Lower lobe of right lung (tissue), 2 donors: Measurements from ENCODE around the gene PLXNA2. TPM values are rescaled to one million over a fixed set of nuclear protein-coding genes. Genes with fewer than 3 reads are reported as not detected.

Source experiments
- ATAC-seq, 2 donors: fragments of 200-7000 bp; cut with Tn5 transposase; one replicate each; pipeline ENCODE4 v1.9.1; 2020 to 2022; ENCODE audit warnings: mild to moderate bottlenecking in 2 of 2, moderate library complexity in 2 of 2
- DNase-seq: peaks from one replicate; pipeline ENCODE4 v3.0.0-alpha.2; 2020
- H3K27ac ChIP-seq: fragments of 200-600 bp; one replicate; pipeline ENCODE4 v1.8.0; 2022
- H3K27me3 ChIP-seq: fragments of 200-600 bp; one replicate; pipeline ENCODE4 v1.8.0; 2022; ENCODE audit warnings: low read depth
- H3K36me3 ChIP-seq: fragments of 200-600 bp; one replicate; pipeline ENCODE4 v1.8.0; 2022; ENCODE audit warnings: mild to moderate bottlenecking
- H3K4me1 ChIP-seq: fragments of 200-600 bp; one replicate; pipeline ENCODE4 v1.8.0; 2022
- H3K4me3 ChIP-seq: fragments of 200-600 bp; one replicate; pipeline ENCODE4 v1.8.0; 2022; ENCODE audit warnings: mild to moderate bottlenecking
- H3K9me3 ChIP-seq: fragments of 200-600 bp; one replicate; pipeline ENCODE4 v1.8.0; 2022
- intact Hi-C: fragments of 100-400 bp; cut with DNase I; formaldehyde crosslinking; loops from one replicate; pipeline ENCODE4 v1.11.0; 2022
- total RNA-seq: library from RNA; stranded (reverse); fragmentation: NEBNext Ultra II Directional; extraction: Animal tissue kit (Norgen Biotek cat#: 25700); gene quantifications from one replicate; pipeline ENCODE4 v1.2.1, GENCODE V29; 2021
- TF ChIP-seq, protein P1 (sequence below): fragments of 200-600 bp; IDR thresholded peaks from one replicate; pipeline ENCODE4 v1.8.0; 2022; ENCODE audit warnings: antibody characterized with exemption, mild to moderate bottlenecking
- donor health status: DM: no; HTN: yes; CAD: no; lungs with severe emphysema.

The PLXNA2 gene
- total RNA-seq, 1 donor from 2014 or later: 83.9 TPM

DNA sequence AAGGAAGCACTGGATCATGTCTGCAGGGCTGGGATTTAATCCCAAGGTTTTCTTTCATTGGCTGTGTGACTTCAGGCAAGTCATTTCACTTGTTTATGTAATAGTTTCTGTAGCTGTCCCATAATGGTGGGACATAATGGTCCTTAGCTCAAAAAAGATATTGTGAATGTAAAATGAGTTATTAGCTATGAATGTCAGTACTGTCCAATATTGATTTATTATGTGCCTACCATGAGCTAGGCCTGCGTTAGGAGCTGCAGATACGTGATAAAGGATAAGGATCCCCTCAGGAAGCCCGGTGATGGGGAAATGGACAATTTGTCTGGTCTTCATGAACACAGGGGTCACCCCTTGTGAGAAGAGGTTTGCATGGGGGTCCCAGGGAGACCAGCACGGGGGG is 95.8 kb downstream of the PLXNA2 start:
- H3K27me3 ChIP-seq: no peaks in the 10 kb centered on the region
- peaks cover 48% of the 10 kb centered on the region for H3K4me1 ChIP-seq
- intact Hi-C loops: no loop called here
- no peaks in the 10 kb centered on the region for H3K36me3 ChIP-seq
- no peak for DNase-seq
- no peak overlapping the region for H3K27ac ChIP-seq
- TF ChIP-seq, protein P1, sequence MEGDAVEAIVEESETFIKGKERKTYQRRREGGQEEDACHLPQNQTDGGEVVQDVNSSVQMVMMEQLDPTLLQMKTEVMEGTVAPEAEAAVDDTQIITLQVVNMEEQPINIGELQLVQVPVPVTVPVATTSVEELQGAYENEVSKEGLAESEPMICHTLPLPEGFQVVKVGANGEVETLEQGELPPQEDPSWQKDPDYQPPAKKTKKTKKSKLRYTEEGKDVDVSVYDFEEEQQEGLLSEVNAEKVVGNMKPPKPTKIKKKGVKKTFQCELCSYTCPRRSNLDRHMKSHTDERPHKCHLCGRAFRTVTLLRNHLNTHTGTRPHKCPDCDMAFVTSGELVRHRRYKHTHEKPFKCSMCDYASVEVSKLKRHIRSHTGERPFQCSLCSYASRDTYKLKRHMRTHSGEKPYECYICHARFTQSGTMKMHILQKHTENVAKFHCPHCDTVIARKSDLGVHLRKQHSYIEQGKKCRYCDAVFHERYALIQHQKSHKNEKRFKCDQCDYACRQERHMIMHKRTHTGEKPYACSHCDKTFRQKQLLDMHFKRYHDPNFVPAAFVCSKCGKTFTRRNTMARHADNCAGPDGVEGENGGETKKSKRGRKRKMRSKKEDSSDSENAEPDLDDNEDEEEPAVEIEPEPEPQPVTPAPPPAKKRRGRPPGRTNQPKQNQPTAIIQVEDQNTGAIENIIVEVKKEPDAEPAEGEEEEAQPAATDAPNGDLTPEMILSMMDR: no peak
- no peak overlapping the region for H3K4me3 ChIP-seq
- H3K9me3 ChIP-seq: no peaks in the 10 kb centered on the region
- no peak for ATAC-seq

DNA sequence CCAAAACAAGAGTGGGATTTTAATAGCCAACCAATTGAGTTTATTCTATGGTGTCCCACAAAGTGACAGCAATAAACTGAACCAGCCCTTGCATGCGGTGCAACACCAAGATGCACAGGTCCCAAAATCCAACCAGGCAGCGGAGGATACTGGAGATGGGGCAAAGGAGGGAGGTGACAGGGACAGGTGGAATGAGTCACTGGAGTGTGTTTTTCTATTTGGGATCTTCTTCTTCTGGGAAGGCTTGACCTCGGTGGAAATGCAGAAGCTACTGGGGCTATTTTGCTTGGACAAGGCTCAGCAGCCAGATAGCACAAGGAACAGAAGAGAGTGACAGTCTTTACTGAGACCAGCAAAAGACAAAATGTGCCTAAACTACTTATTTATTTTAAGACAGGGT is 97.5 kb downstream of the PLXNA2 start:
- TF ChIP-seq, protein P1: no peak
- H3K27me3 ChIP-seq: no peaks in the 10 kb centered on the region
- peaks cover 37% of the 10 kb centered on the region for H3K4me1 ChIP-seq
- intact Hi-C loops: no loop called here
- H3K36me3 ChIP-seq: peaks cover 7% of the 10 kb centered on the region
- ATAC-seq (no peak), DNase-seq (no peak)
- H3K27ac ChIP-seq: no peak overlapping the region
- no peak overlapping the region for H3K4me3 ChIP-seq
- H3K9me3 ChIP-seq: no peaks in the 10 kb centered on the region

DNA sequence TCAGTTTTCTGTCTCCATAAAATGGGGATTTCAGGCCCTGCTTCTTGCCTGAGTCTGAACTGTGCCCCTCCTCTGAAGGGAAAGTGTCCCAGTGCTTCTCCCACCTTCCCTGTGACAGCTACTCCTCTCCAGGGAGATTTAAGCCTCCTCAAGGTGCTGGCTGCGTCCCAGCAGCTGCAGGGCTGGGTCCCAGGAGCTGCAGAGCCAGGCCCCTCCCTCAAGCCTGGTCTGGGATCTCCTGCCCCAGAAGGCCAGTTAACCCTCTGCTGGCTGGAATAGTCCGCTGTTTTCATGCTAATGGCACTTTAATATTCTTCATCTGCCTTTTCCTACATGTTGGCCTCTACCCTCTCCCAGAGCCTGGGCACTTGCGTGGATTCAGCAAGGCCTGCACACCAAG is 99.0 kb downstream of the PLXNA2 start:
- H3K4me1 ChIP-seq: peaks cover 22% of the 10 kb centered on the region
- H3K27me3 ChIP-seq: no peaks in the 10 kb centered on the region
- H3K27ac ChIP-seq: no peak overlapping the region
- no peak overlapping the region for H3K4me3 ChIP-seq
- H3K9me3 ChIP-seq: no peaks in the 10 kb centered on the region
- TF ChIP-seq, protein P1: no peak
- ATAC-seq (peak in 1 of 2 donors; percentile 26), DNase-seq (no peak)
- intact Hi-C loops: no loop called here
- H3K36me3 ChIP-seq: peaks cover 21% of the 10 kb centered on the region

DNA sequence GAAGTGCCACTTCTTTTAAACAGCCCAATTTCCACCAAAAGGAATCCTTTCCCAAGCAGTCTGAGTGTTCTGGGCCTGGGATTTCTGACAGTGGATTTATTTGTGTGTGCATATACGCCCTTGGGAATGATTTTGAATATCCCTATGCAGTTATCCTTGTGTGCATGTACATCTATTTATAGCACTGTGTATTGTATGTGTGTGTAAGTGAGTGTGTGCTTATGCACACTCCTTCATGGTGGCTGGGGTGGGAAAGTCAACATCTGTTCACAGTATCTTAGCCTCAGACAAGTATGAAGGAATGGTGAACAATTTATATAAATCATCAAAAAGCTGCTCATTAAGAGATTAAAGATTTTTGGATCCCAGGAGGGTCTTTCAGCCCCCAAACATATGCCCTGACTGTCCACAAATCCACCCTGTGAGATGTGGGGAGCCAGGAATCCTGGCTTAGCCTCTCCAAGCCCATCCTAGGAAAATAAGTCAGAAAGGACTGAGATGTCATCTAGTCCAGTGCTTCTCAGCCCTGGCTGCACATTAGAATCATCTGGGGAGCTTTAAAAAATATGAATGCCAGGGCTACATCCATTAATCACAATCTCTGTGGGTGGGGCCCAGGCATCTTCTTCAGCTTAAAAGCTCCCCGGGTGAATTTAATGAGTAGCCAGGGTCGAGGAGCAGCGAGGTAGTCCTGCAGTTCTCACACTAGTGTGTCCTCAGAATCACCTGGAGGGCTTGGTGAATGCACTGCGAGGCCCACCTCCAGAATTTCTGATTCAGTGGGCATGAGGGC is 101.4 kb downstream of the PLXNA2 start:
- intact Hi-C loops: no loop called here
- Histone ChIP-seq H3K4me3 (no peak overlapping the region), H3K27ac (no peak overlapping the region), H3K9me3 (no peaks in the 10 kb centered on the region), H3K4me1 (peaks cover 15% of the 10 kb centered on the region), H3K27me3 (no peaks in the 10 kb centered on the region), H3K36me3 (peaks cover 40% of the 10 kb centered on the region)
- no peak for DNase-seq
- TF ChIP-seq, protein P1: no peak
- ATAC-seq: no peak

DNA sequence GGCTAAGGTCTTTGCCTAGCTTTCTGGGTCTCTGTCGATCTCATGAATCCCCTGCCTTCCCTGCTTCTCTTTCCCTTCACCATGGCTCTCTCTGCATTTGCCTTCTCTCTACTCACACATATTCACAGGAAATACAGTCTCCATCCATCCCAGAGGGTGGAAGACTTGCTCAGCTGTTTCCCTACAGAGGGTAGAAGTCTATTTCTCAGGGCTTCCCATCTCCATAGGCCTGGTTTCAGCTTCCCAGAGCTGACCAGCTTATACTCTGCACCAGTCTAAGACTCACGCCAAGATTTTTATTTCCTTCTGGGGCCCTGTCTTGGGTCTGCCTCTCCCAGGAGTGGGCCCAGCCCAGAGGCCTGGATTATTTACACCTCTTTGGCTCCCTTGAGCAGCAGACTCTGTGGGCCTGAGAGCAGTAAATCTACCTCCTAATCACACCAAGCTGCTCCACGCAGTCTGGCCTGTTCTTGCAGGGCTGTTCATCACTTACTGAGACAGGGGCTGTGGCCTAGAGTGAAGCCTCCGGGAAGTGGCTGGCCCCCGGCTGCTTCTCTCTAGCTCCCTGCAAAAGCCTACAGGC is 102.5 kb downstream of the PLXNA2 start:
- no peak for ATAC-seq
- Histone ChIP-seq H3K27ac (no peak overlapping the region), H3K27me3 (no peaks in the 10 kb centered on the region), H3K36me3 (peaks cover 40% of the 10 kb centered on the region), H3K9me3 (no peaks in the 10 kb centered on the region), H3K4me3 (no peak overlapping the region), H3K4me1 (peaks cover 15% of the 10 kb centered on the region)
- intact Hi-C loops: no loop called here
- TF ChIP-seq, protein P1: no peak
- no peak for DNase-seq
